IMR-90 (cell line): ENCODE data around the gene GLT1D1. TPM values are rescaled to one million over a fixed set of nuclear protein-coding genes. Genes with fewer than 3 reads are reported as not detected.

Source experiments
- ATAC-seq: fragments of 200-7000 bp; cut with Tn5 transposase; 2 replicates; pipeline ENCODE4 v1.9.1; 2020; ENCODE audit warnings: low read depth, mild to moderate bottlenecking, moderate library complexity
- BruUV-seq: library from RNA; stranded (reverse); fragments of 400-500 nt; replicated peaks from 2 replicates; lab custom pipeline; 2021; lab: Mats Ljungman, UMichigan
- CTCF ChIA-PET: fragments of 300-600 bp; formaldehyde crosslinking; extraction: SDS; loops from one replicate; lab custom pipeline; 2021; ENCODE audit warnings: antibody characterized with exemption; lab: Yijun Ruan, JAX
- POLR2A ChIA-PET: fragments of 300-600 bp; sonication (Branson Sonifier 250); formaldehyde crosslinking; loops from one replicate; lab custom pipeline; 2022; ENCODE audit warnings: antibody characterized with exemption; ENCODE audit not compliant: unreplicated experiment; lab: Charles Lee
- DNase-seq: peaks from one replicate; pipeline ENCODE4 v3.0.0; 2013
- H2AFZ ChIP-seq: replicated peaks from 2 replicates; pipeline ENCODE3; 2013; ENCODE audit warnings: low read length, mild to moderate bottlenecking; ENCODE audit not compliant: poor library complexity
- H2AK5ac ChIP-seq: 2 replicates; pipeline ENCODE4 v1.6.1; 2013; ENCODE audit warnings: low read depth, low read length, inconsistent platforms
- H2AK9ac ChIP-seq: replicated peaks from 2 replicates; pipeline ENCODE3; 2013; ENCODE audit warnings: mild to moderate bottlenecking, low read depth, low read length, moderate library complexity; ENCODE audit not compliant: poor library complexity
- H2BK120ac ChIP-seq: 2 replicates; pipeline ENCODE4 v1.6.1; 2013; ENCODE audit warnings: low read depth, low read length, inconsistent platforms
- H2BK15ac ChIP-seq: 3 replicates; pipeline ENCODE4 v1.6.1; 2013; ENCODE audit warnings: low read depth, low read length, inconsistent platforms
- H2BK20ac ChIP-seq: 2 replicates; pipeline ENCODE4 v1.6.1; 2013; ENCODE audit warnings: low read depth, mild to moderate bottlenecking, inconsistent platforms, low read length, moderate library complexity
- H2BK5ac ChIP-seq: 2 replicates; pipeline ENCODE4 v1.6.1; 2013; ENCODE audit warnings: mild to moderate bottlenecking, low read depth, low read length, inconsistent platforms; ENCODE audit not compliant: poor library complexity, severe bottlenecking
- H3K14ac ChIP-seq: replicated peaks from 2 replicates; pipeline ENCODE4 v1.6.1; 2013; ENCODE audit warnings: low read depth, low read length, inconsistent platforms
- H3K18ac ChIP-seq: 2 replicates; pipeline ENCODE4 v1.6.1; 2013; ENCODE audit warnings: low read depth, low read length, control low read depth
- H3K23ac ChIP-seq: 2 replicates; pipeline ENCODE4 v1.6.1; 2013; ENCODE audit warnings: low read depth, low read length, inconsistent platforms
- H3K27ac ChIP-seq: 2 replicates; pipeline ENCODE4 v1.5.1; 2013; ENCODE audit warnings: mild to moderate bottlenecking, control low read depth, low read length; ENCODE audit not compliant: insufficient read depth
- H3K27me3 ChIP-seq: 2 replicates; pipeline ENCODE4 v1.6.1; 2013; ENCODE audit warnings: low read length; ENCODE audit not compliant: control insufficient read depth, insufficient read depth
- H3K36me3 ChIP-seq: 2 replicates; pipeline ENCODE4 v1.6.1; 2013; ENCODE audit warnings: low read length, mixed read lengths; ENCODE audit not compliant: control insufficient read depth, insufficient read depth
- H3K4ac ChIP-seq: 2 replicates; pipeline ENCODE4 v1.6.1; 2013; ENCODE audit warnings: low read depth, low read length, inconsistent platforms
- H3K4me1 ChIP-seq: 2 replicates; pipeline ENCODE4 v1.6.1; 2013; ENCODE audit warnings: low read length, mixed read lengths; ENCODE audit not compliant: control insufficient read depth, insufficient read depth
- H3K4me2 ChIP-seq: 2 replicates; pipeline ENCODE4 v1.6.1; 2013; ENCODE audit warnings: low read depth, mild to moderate bottlenecking, control low read depth, low read length, moderate library complexity
- H3K4me3 ChIP-seq: 2 replicates; pipeline ENCODE4 v1.5.1; 2013; ENCODE audit warnings: low read depth, mild to moderate bottlenecking, control low read depth, low read length, moderate library complexity; ENCODE audit not compliant: insufficient read depth
- H3K56ac ChIP-seq: 2 replicates; pipeline ENCODE4 v1.6.1; 2013; ENCODE audit warnings: low read length, inconsistent platforms; ENCODE audit not compliant: insufficient read depth; ENCODE audit errors: extremely low read depth
- H3K79me1 ChIP-seq, 2 experiments: 2 replicates each; pipeline ENCODE4 v1.6.1; 2013; ENCODE audit warnings: low read length in 2 of 2, inconsistent platforms in 1 of 2, low read depth in 1 of 2
- H3K9ac ChIP-seq: 2 replicates; pipeline ENCODE4 v1.6.1; 2013; ENCODE audit warnings: low read depth, low read length, control low read depth
- H3K9me1 ChIP-seq: 2 replicates; pipeline ENCODE4 v1.6.1; 2013; ENCODE audit warnings: low read length, inconsistent platforms; ENCODE audit not compliant: insufficient read depth
- H3K9me3 ChIP-seq: 2 replicates; pipeline ENCODE4 v1.6.1; 2013; ENCODE audit warnings: low read length; ENCODE audit not compliant: control insufficient read depth, insufficient read depth
- H4K20me1 ChIP-seq: 2 replicates; pipeline ENCODE4 v1.6.1; 2013; ENCODE audit warnings: low read length, inconsistent platforms; ENCODE audit not compliant: insufficient read depth
- H4K5ac ChIP-seq: 2 replicates; pipeline ENCODE4 v1.6.1; 2013; ENCODE audit warnings: mild to moderate bottlenecking, low read depth, low read length, control low read depth
- H4K8ac ChIP-seq, 2 experiments: 2 replicates each; pipeline ENCODE4 v1.6.1; 2013; ENCODE audit warnings: low read depth in 2 of 2, low read length in 2 of 2, control low read depth in 1 of 2, inconsistent platforms in 1 of 2
- H4K91ac ChIP-seq: 2 replicates; pipeline ENCODE4 v1.6.1; 2013; ENCODE audit warnings: low read depth, low read length, inconsistent platforms; ENCODE audit not compliant: insufficient read depth
- BHLHE40 ChIP-seq: fragments of 150-350 bp; IDR thresholded peaks from 2 replicates; pipeline ENCODE4 v1.6.1; 2016; ENCODE audit warnings: mild to moderate bottlenecking, low read depth, low read length
- CEBPB ChIP-seq: IDR thresholded peaks from 2 replicates; pipeline ENCODE4 v1.6.1; 2012; ENCODE audit warnings: low read depth, low read length, improper control_type of control experiment
- CHD1 ChIP-seq: IDR thresholded peaks from 2 replicates; pipeline ENCODE4 v1.6.1; 2012; ENCODE audit warnings: low read depth, low read length, improper control_type of control experiment
- CTCF ChIP-seq: conservative IDR thresholded peaks from 2 replicates; pipeline ENCODE4 v1.5.1; 2012; ENCODE audit warnings: mild to moderate bottlenecking, low read depth, low read length, improper control_type of control experiment
- FOS ChIP-seq: fragments of 150-350 bp; IDR thresholded peaks from 2 replicates; pipeline ENCODE4 v1.6.1; 2016; ENCODE audit warnings: low read depth, low read length
- MAFK ChIP-seq: IDR thresholded peaks from 2 replicates; pipeline ENCODE4 v1.6.1; 2012; ENCODE audit warnings: low read depth, low read length, improper control_type of control experiment
- MAZ ChIP-seq: IDR thresholded peaks from 2 replicates; pipeline ENCODE4 v1.6.1; 2012; ENCODE audit warnings: low read depth, mild to moderate bottlenecking, low read length, improper control_type of control experiment, moderate library complexity, borderline replicate concordance
- MXI1 ChIP-seq: IDR thresholded peaks from 2 replicates; pipeline ENCODE4 v1.6.1; 2012; ENCODE audit warnings: low read depth, mild to moderate bottlenecking, low read length, moderate library complexity, borderline replicate concordance
- NFE2L2 ChIP-seq: fragments of 150-350 bp; IDR thresholded peaks from 2 replicates; pipeline ENCODE4 v1.6.1; 2016; ENCODE audit warnings: low read depth, mild to moderate bottlenecking, low read length
- POLR2A ChIP-seq: IDR thresholded peaks from 2 replicates; pipeline ENCODE4 v1.6.1; 2012; ENCODE audit warnings: mild to moderate bottlenecking, low read depth, low read length
- RAD21 ChIP-seq: IDR thresholded peaks from 2 replicates; pipeline ENCODE4 v1.6.1; 2012; ENCODE audit warnings: low read length, improper control_type of control experiment
- RCOR1 ChIP-seq: IDR thresholded peaks from 2 replicates; pipeline ENCODE4 v1.6.1; 2012; ENCODE audit warnings: mild to moderate bottlenecking, low read length, improper control_type of control experiment; ENCODE audit not compliant: insufficient replicate concordance
- RFX5 ChIP-seq: IDR thresholded peaks from 2 replicates; pipeline ENCODE4 v1.8.0; 2012; ENCODE audit warnings: low read depth, mild to moderate bottlenecking, low read length, moderate library complexity
- SMC3 ChIP-seq: fragments of 150-350 bp; IDR thresholded peaks from 2 replicates; pipeline ENCODE4 v1.6.1; 2016; ENCODE audit warnings: low read depth, mild to moderate bottlenecking, antibody characterized with exemption, low read length, moderate library complexity
- USF2 ChIP-seq: fragments of 150-350 bp; IDR thresholded peaks from 2 replicates; pipeline ENCODE4 v1.6.1; 2017; ENCODE audit warnings: mild to moderate bottlenecking, antibody characterized with exemption, low read length, low read depth
- WGBS, 2 experiments: methylation state at CpG; one replicate each; pipeline versions ENCODE4 v1.1.5 to v1.1.7; 2013; ENCODE audit warnings: missing lambda C conversion rate in 2 of 2; ENCODE audit not compliant: insufficient read length in 1 of 2; ENCODE audit errors: extremely low coverage in 2 of 2; 5-methylcytosine and 5-hydroxymethylcytosine counted together
- dilution Hi-C: fragments of 300-500 bp; cut with HindIII; formaldehyde crosslinking; loops from one replicate; pipeline ENCODE4 v1.14.3; 2018; ENCODE audit warnings: low sequenced_read_pairs; ENCODE audit not compliant: unreplicated experiment
- in situ Hi-C: fragments of 300-500 bp; cut with MboI; formaldehyde crosslinking; loops from 3 replicates; pipeline ENCODE4 v1.14.3; 2019; ENCODE audit warnings: low sequenced_read_pairs, inconsistent platforms, mixed read lengths
- intact Hi-C: fragments of 100-400 bp; cut with micrococcal nuclease; formaldehyde crosslinking; loops from 2 replicates; pipeline ENCODE4 v1.10.0; 2022
- polyA plus RNA-seq, 3 experiments: library from polyadenylated mRNA; depleted of rRNA; stranded (reverse); fragments of >200 nt; gene quantifications; 2 replicates each; pipeline ENCODE4 v1.2.3, GENCODE V29; 2012; ENCODE audit warnings: low replicate concordance in 1 of 3
- total RNA-seq: library from RNA; depleted of rRNA; stranded (reverse); fragments of >200 nt; gene quantifications from 2 replicates; pipeline ENCODE4 v1.2.3, GENCODE V29; 2012

Gene GLT1D1
- total and polyA plus RNA-seq, 2 of the 4 experiments (the other 2 are of a cell fraction), result not detected

DNA sequence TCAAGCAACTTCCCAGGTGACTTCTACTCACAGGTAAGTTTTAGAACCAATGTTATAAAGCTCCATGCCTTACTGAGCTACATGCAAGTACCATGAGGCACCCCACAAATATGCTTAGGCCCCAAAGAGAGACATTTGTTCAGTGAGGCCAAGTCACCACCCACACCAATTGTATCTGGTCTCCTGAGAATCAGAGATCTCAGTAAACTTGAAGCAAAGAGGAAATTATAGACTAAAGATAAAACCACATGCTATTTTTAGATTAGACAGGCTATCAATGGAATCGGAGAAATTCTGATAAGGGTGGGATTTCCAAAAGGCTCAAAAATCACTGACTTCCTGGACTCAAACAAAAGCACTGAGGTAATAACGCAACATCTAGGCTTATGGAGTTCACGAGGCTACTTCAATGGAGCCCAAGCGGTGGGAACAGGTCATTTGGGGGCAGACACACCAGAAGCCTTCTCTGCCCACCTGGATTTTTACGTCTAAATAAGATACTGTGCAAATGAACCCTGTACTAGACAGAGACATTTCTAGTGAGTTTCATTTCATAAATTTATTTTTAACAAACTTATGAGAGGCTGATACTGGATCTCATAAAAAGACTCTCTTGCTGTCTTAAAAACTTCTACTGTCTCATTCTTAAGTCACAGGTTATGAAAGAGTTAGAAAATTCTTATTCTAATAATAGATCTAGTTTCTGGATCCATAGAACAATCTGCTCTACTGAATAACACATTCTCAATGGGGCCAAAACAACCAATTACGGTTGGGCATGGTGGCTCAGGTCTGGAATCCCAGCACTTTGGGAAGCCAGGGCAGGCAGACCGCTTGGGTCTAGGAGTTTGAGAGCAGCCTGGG lies 37.3 kb upstream of the GLT1D1 start:
- WGBS, 2 experiments, result 100% methylated on average over 4 of the region's 7 CpGs; no CpG with 5 or more reads in 1 of the 2 experiments
- TF ChIP-seq CEBPB (no peak), BHLHE40 (no peak), NFE2L2 (no peak), MXI1 (no peak), RCOR1 (no peak), CHD1 (no peak), RFX5 (no peak), SMC3 (no peak), MAZ (no peak), CTCF (no peak), FOS (no peak), MAFK (no peak), RAD21 (no peak), USF2 (no peak), POLR2A (no peak)

More for the DNA sequence above, 37.3 kb upstream of the GLT1D1 start:
- intact Hi-C loops, result no loop called here
- Histone ChIP-seq H2BK20ac (no peak overlapping the region), H4K91ac (no peak overlapping the region), H3K14ac (no peak overlapping the region), H3K56ac (no peak overlapping the region), H3K4me1 (peaks cover 5% of the 10 kb centered on the region), H2BK120ac (no peak overlapping the region), H2AFZ (no peak overlapping the region), H2AK5ac (no peak overlapping the region), H3K36me3 (peaks cover 19% of the 10 kb centered on the region), H4K8ac (no peak overlapping the region), H3K23ac (no peak overlapping the region), H2BK5ac (no peak overlapping the region), H3K79me1 (peaks cover 17 to 71% of the 10 kb centered on the region in 2 experiments), H3K27ac (no peak overlapping the region), H3K9me1 (peaks cover 7% of the 10 kb centered on the region), H3K4me3 (no peak overlapping the region), H4K20me1 (peaks cover 28% of the 10 kb centered on the region), H3K18ac (no peak overlapping the region), H2AK9ac (no peak overlapping the region), H3K9me3 (no peaks in the 10 kb centered on the region), H4K5ac (no peak overlapping the region), H3K27me3 (no peaks in the 10 kb centered on the region), H3K4ac (no peak overlapping the region), H3K9ac (no peak overlapping the region), H3K4me2 (no peak overlapping the region), H2BK15ac (no peak overlapping the region)
- in situ Hi-C loops, result no loop called here
- ATAC-seq (no peak), DNase-seq (no peak)
- dilution Hi-C loops, result no loop called here
- CTCF ChIA-PET, result interaction anchor here (0.6 kb wide), 1 partner anchor 509 kb away, joined by 3 read pairs; no protein-coding TSS in a partner anchor
- no TSS peak for BruUV-seq
- POLR2A ChIA-PET, result no interaction called here
